K562 (cell line): Measurements from ENCODE around the gene UBE2L5. TPM values are rescaled to one million over a fixed set of nuclear protein-coding genes. Genes with fewer than 3 reads are reported as not detected.
A peak's percentile ranks its signal among the peaks of the same experiment; 100 is the strongest.

ENCODE experiments used
- ATAC-seq: fragments of 200-7000 bp; cut with Tn5 transposase; 3 replicates; pipeline ENCODE4 v1.9.1; 2020; ENCODE audit warnings: moderate library complexity
- BruUV-seq: library from RNA; stranded (reverse); fragments of 400-500 nt; replicated peaks from 2 replicates; lab custom pipeline; 2021; lab: Mats Ljungman, UMichigan
- CTCF ChIA-PET: fragments of 300-600 bp; formaldehyde crosslinking; extraction: SDS; loops from one replicate; lab custom pipeline; 2021; ENCODE audit warnings: low intra/inter-chr PET ratio; lab: Yijun Ruan, JAX
- POLR2A ChIA-PET: fragments of 300-600, 350-650 bp; sonication (Branson Sonifier 250); formaldehyde crosslinking; extraction: SDS; loops from one replicate; lab custom pipeline; 2021; ENCODE audit warnings: antibody characterized with exemption, inconsistent platforms; lab: Yijun Ruan, JAX
- DNase-seq, 4 experiments: peaks; one replicate each; pipeline versions ENCODE4 v3.0.0 to v3.0.0-alpha.2; 2011 to 2018; ENCODE audit warnings: low spot score in 3 of 4, mixed read lengths in 3 of 4; ENCODE audit errors: extremely low read depth in 1 of 4
- FAIRE-seq: peaks from 2 replicates; lab custom pipeline; 2011; peaks lifted over from hg19 to GRCh38; lab: Jason Lieb, UNC
- H2AFZ ChIP-seq: 2 replicates; pipeline ENCODE4 v1.6.0; 2011; ENCODE audit warnings: low read depth, low read length, control low read depth, inconsistent platforms
- H3K27ac ChIP-seq: fragments of 200-600 bp; 3 replicates; pipeline ENCODE4 v1.8.0; 2011; ENCODE audit warnings: low read depth, mild to moderate bottlenecking, control low read depth, inconsistent platforms, low read length, moderate library complexity, mixed read lengths; ENCODE audit errors: extremely low read depth
- H3K27me3 ChIP-seq, 2 experiments: fragments of 300-600 bp in 1 of 2; 2 replicates in 1 of 2; 3 replicates in 1 of 2; pipeline versions ENCODE4 v1.6.0 to v1.8.0; 2011; ENCODE audit warnings: inconsistent platforms in 2 of 2, low read length in 2 of 2, mild to moderate bottlenecking in 1 of 2, mixed read lengths in 1 of 2, moderate library complexity in 1 of 2; ENCODE audit not compliant: control insufficient read depth in 2 of 2, insufficient read depth in 2 of 2
- H3K36me3 ChIP-seq: fragments of 300-600 bp; 3 replicates; pipeline ENCODE4 v1.8.0; 2011; ENCODE audit warnings: mild to moderate bottlenecking, low read length, inconsistent platforms; ENCODE audit not compliant: control insufficient read depth, insufficient read depth
- H3K4me1 ChIP-seq, 2 experiments: fragments of 200-600 bp in 1 of 2; replicated peaks in 1 of 2; 2 replicates in 1 of 2; 3 replicates in 1 of 2; pipeline versions ENCODE4 v1.5.1 to v1.8.0; 2011; ENCODE audit warnings: inconsistent platforms in 2 of 2, low read length in 2 of 2, mild to moderate bottlenecking in 1 of 2, mixed read lengths in 1 of 2, moderate library complexity in 1 of 2; ENCODE audit not compliant: control insufficient read depth in 2 of 2, insufficient read depth in 2 of 2
- H3K4me2 ChIP-seq: 2 replicates; pipeline ENCODE4 v1.6.1; 2011; ENCODE audit warnings: low read length, control low read depth, inconsistent platforms, mixed read lengths; ENCODE audit not compliant: insufficient read depth
- H3K4me3 ChIP-seq: fragments of 200-600 bp; sonication (generic), shearing (Covaris generic); 2 replicates; pipeline ENCODE4 v1.5.1; 2016; ENCODE audit warnings: control low read depth, inconsistent platforms
- H3K79me2 ChIP-seq: fragments of 200-600 bp; 3 replicates; pipeline ENCODE4 v1.8.0; 2011; ENCODE audit warnings: low read length, inconsistent platforms; ENCODE audit not compliant: control insufficient read depth, insufficient read depth
- H3K9ac ChIP-seq, 2 experiments: 2 replicates each; pipeline versions ENCODE4 v1.6.0 to v1.6.1; 2011; ENCODE audit warnings: low read depth in 2 of 2, low read length in 2 of 2, control low read depth in 1 of 2, inconsistent platforms in 1 of 2, mild to moderate bottlenecking in 1 of 2, mixed read lengths in 1 of 2; ENCODE audit not compliant: insufficient read depth in 1 of 2
- H3K9me1 ChIP-seq: one replicate; pipeline ENCODE4 v1.6.0; 2011; ENCODE audit warnings: inconsistent platforms, mild to moderate bottlenecking, low read length, moderate library complexity; ENCODE audit not compliant: control insufficient read depth, insufficient read depth
- H3K9me3 ChIP-seq: replicated peaks from 2 replicates; pipeline ENCODE4 v1.5.1; 2011; ENCODE audit warnings: low read depth, low read length, inconsistent platforms; ENCODE audit not compliant: control insufficient read depth, insufficient read depth
- H4K20me1 ChIP-seq: replicated peaks from 2 replicates; pipeline ENCODE4 v1.6.1; 2011; ENCODE audit warnings: low read length, inconsistent platforms, mixed read lengths; ENCODE audit not compliant: control insufficient read depth, insufficient read depth
- ARNT ChIP-seq, 2 experiments: fragments of 450-650 bp; IDR thresholded peaks; 2 replicates each; pipeline ENCODE4 v1.6.1; 2016; ENCODE audit warnings: mild to moderate bottlenecking in 1 of 2
- CTBP1 ChIP-seq: fragments of 450-650 bp; IDR thresholded peaks from 2 replicates; pipeline ENCODE4 v1.6.1; 2016; ENCODE audit warnings: borderline replicate concordance
- EP400 ChIP-seq: fragments of 450-650 bp; IDR thresholded peaks from 2 replicates; pipeline ENCODE4 v1.6.1; 2017; ENCODE audit warnings: antibody characterized with exemption, mild to moderate bottlenecking, moderate library complexity
- FOXM1 ChIP-seq, 2 experiments: fragments of 450-650 bp in 1 of 2; sonication (generic) in 1 of 2; formaldehyde crosslinking in 1 of 2; IDR thresholded peaks; 2 replicates each; pipeline versions ENCODE4 v1.6.1 to v1.9.0; 2017 to 2022; ENCODE audit warnings: low read depth in 2 of 2, mild to moderate bottlenecking in 2 of 2, missing genetic modification reagents in 1 of 2, moderate library complexity in 1 of 2
- MAZ ChIP-seq, 2 experiments: fragments of 450-650 bp in 1 of 2; sonication (generic) in 1 of 2; formaldehyde crosslinking; IDR thresholded peaks in 1 of 2; conservative IDR thresholded peaks in 1 of 2; 2 replicates each; pipeline versions ENCODE4 v1.4.0 to v1.5.0; 2020; ENCODE audit warnings: mild to moderate bottlenecking in 1 of 2, missing genetic modification reagents in 1 of 2
- MBD2 ChIP-seq: sonication (generic); IDR thresholded peaks from 2 replicates; pipeline ENCODE4 v1.6.1; 2016; ENCODE audit warnings: low read depth, borderline replicate concordance
- MEF2A ChIP-seq: IDR thresholded peaks from 2 replicates; pipeline ENCODE4 v1.6.1; 2011; ENCODE audit warnings: low read depth, mild to moderate bottlenecking, low read length, moderate library complexity; ENCODE audit not compliant: control insufficient read depth
- NR2C1 ChIP-seq, 2 experiments: fragments of 450-650 bp; IDR thresholded peaks; 2 replicates each; pipeline ENCODE4 v1.6.1; 2017; ENCODE audit warnings: mild to moderate bottlenecking in 2 of 2, antibody characterized with exemption in 1 of 2, inconsistent platforms in 1 of 2, missing compliant biosample characterization in 1 of 2, missing genetic modification characterization in 1 of 2
- PHTF2 ChIP-seq: fragments of 250-450 bp; sonication (Bioruptor Pico); IDR thresholded peaks from 2 replicates; pipeline ENCODE4 v1.5.0; 2021; ENCODE audit warnings: mild to moderate bottlenecking
- SMARCB1 ChIP-seq: IDR thresholded peaks from 2 replicates; pipeline ENCODE4 v1.6.1; 2011; ENCODE audit warnings: improper control_type of control experiment, low read depth; ENCODE audit not compliant: insufficient read length
- SOX6 ChIP-seq: fragments of 450-650 bp; IDR thresholded peaks from 2 replicates; pipeline ENCODE4 v1.6.1; 2014; ENCODE audit warnings: mild to moderate bottlenecking
- ZNF780A ChIP-seq: fragments of 250-450 bp; sonication (Bioruptor Pico); IDR thresholded peaks from 2 replicates; pipeline ENCODE4 v1.5.0; 2021; ENCODE audit warnings: mild to moderate bottlenecking
- WGBS: fragments of 100-300 bp; shearing (Covaris generic); methylation state at CpG from one replicate; pipeline ENCODE4 v1.1.6; 2016; ENCODE audit warnings: low coverage, mixed read lengths; ENCODE audit not compliant: insufficient coverage; ENCODE audit errors: missing lambda C conversion rate; 5-methylcytosine and 5-hydroxymethylcytosine counted together
- in situ Hi-C: fragments of 300-500 bp; cut with MboI; formaldehyde crosslinking; loops from 4 replicates; pipeline ENCODE4 v1.15.0; 2018; ENCODE audit warnings: inconsistent platforms, mixed read lengths
- intact Hi-C: fragments of 100-400 bp; cut with micrococcal nuclease; formaldehyde crosslinking; loops from 2 replicates; pipeline ENCODE4 v1.14.2; 2022
- polyA plus RNA-seq, 8 experiments: library from polyadenylated mRNA; depleted of rRNA in 4 of 8; stranded (reverse) in 5 of 8; unstranded in 3 of 8; fragments of >200 nt; fragmentation: Nextera tagmentation in 2 of 8; fragmentation: Illumina TruSeq in 1 of 8; extraction: Ambion mirVana in 2 of 8; extraction: Trizol in 1 of 8; gene quantifications; 2 replicates each; pipeline versions ENCODE4 v1.2.1 to v1.2.3, GENCODE V29; 2011 to 2014; ENCODE audit warnings: inconsistent platforms in 1 of 8, missing spikeins in 1 of 8
- total RNA-seq, 7 experiments: library from RNA; depleted of rRNA in 6 of 7; stranded (reverse); fragments of >200 nt in 6 of 7; fragmentation: Illumina TruSeq in 2 of 7; extraction: Trizol in 2 of 7; gene quantifications; 2 replicates each; pipeline versions ENCODE4 v1.2.1 to v1.2.3, GENCODE V29; 2011 to 2021; ENCODE audit warnings: low replicate concordance in 1 of 7
- TF ChIP-seq, protein P1 (sequence below): fragments of 450-650 bp; IDR thresholded peaks from 2 replicates; pipeline ENCODE4 v1.6.1; 2016; ENCODE audit warnings: mild to moderate bottlenecking

Gene UBE2L5
- total and polyA plus RNA-seq, 9 of the 15 experiments (the other 6 are each of a cell fraction or from before 2014, with no cell fraction given) = 0.22 to 1.5 (median 0.86) TPM; not detected in 6

DNA sequence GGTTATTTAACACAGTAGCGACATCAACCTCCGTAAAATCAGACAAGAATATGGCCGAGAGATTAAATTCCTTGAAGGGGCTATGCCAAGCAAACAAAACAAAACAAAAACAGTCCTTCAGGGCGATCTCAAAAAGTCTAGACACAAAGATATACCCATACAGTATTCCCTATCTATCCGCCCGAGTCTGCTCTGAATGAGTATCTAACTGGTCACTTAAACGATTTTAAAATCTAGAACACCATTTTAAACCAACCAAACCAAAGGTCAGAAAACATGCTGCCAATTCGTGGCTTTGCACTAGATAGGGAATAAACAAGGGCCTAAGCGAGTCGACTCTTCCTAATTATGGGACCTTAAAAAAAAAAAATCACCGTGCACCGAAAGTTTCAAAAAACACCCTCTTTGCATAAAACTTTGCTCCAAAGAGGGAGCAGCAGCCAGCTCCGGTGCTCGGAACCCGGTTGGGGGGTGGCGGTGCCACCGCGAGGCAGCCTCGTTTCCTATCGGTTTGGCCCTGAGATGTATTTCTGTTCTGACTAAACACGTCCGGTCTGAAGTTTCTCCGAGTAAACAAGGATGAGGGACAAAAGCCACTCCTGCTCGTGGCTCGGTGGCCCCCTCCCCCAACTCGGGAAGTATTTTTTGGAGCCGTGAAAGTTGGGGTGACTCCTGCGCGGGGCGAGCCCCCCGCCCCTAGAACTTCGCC is 41.6 kb downstream of the UBE2L5 start:
- POLR2A ChIA-PET = no interaction called here
- Histone ChIP-seq H3K36me3 (peaks cover 39% of the 10 kb centered on the region), H3K9me1 (no peaks in the 10 kb centered on the region), H3K27ac (peak overlapping the region; percentile 91), H3K79me2 (peaks cover 44% of the 10 kb centered on the region), H3K27me3 (no peaks in the 10 kb centered on the region), H3K4me1 (peaks cover 0 to 11% of the 10 kb centered on the region in 2 experiments; a peak in 3 of 5 replicates), H4K20me1 (peaks cover 3% of the 10 kb centered on the region; the same call in 1 of the 2 replicates), H3K9ac (peak overlapping the region; percentile 86 to 99), H3K4me3 (peak overlapping the region; percentile 73), H3K4me2 (peak overlapping the region; percentile 80), H2AFZ (no peak overlapping the region), H3K9me3 (no peaks in the 10 kb centered on the region)
- intact Hi-C loops = loop anchor here (10.0 kb wide), 2 partner anchors 91 to 211 kb away; no protein-coding TSS in a partner anchor
- no peak for FAIRE-seq
- CTCF ChIA-PET = no interaction called here
- WGBS = 0% methylated on average over 19 of the region's 32 CpGs
- in situ Hi-C loops = no loop called here
- no peak for ATAC-seq
- no TSS peak for BruUV-seq
- DNase-seq = peak in 3 of 4 experiments; percentile 7 to 44 (median 15)
- TF ChIP-seq CTBP1 (no peak), EP400 (peak; percentile 56; the same call in 1 of the 2 replicates), SMARCB1 (no peak), NR2C1 (IDR thresholded peaks at IDR 0.05) (no peak), NR2C1 (tag; IDR thresholded peaks at IDR 0.05) (no peak), FOXM1 (IDR thresholded peaks at IDR 0.05; ENCODE audit: low read depth) (no peak), FOXM1 (CRISPR knock-in tag; IDR thresholded peaks at IDR 0.05; ENCODE audit: low read depth) (no peak), SOX6 (no peak), MEF2A (no peak), MBD2 (no peak), ARNT (IDR thresholded peaks at IDR 0.05) (no peak), MAZ (CRISPR knock-in tag; conservative IDR thresholded peaks at IDR 0.05 in 1 of 2, IDR thresholded peaks at IDR 0.05 in 1 of 2) (0 out of 4 replicates have a peak, but pooled peaks of 1 of the 2 experiments have one; percentile 44), ZNF780A (CRISPR knock-in tag) (no peak), PHTF2 (CRISPR knock-in tag) (no peak)
- TF ChIP-seq, protein P1, sequence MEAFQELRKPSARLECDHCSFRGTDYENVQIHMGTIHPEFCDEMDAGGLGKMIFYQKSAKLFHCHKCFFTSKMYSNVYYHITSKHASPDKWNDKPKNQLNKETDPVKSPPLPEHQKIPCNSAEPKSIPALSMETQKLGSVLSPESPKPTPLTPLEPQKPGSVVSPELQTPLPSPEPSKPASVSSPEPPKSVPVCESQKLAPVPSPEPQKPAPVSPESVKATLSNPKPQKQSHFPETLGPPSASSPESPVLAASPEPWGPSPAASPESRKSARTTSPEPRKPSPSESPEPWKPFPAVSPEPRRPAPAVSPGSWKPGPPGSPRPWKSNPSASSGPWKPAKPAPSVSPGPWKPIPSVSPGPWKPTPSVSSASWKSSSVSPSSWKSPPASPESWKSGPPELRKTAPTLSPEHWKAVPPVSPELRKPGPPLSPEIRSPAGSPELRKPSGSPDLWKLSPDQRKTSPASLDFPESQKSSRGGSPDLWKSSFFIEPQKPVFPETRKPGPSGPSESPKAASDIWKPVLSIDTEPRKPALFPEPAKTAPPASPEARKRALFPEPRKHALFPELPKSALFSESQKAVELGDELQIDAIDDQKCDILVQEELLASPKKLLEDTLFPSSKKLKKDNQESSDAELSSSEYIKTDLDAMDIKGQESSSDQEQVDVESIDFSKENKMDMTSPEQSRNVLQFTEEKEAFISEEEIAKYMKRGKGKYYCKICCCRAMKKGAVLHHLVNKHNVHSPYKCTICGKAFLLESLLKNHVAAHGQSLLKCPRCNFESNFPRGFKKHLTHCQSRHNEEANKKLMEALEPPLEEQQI = no peak
